NCI-H146 (cell line): ENCODE data around the gene NFATC4.

ENCODE experiments used
- DNase-seq: peaks from one replicate; lab custom pipeline; 2025; lab: John Stamatoyannopoulos, UW

Gene NFATC4

DNA sequence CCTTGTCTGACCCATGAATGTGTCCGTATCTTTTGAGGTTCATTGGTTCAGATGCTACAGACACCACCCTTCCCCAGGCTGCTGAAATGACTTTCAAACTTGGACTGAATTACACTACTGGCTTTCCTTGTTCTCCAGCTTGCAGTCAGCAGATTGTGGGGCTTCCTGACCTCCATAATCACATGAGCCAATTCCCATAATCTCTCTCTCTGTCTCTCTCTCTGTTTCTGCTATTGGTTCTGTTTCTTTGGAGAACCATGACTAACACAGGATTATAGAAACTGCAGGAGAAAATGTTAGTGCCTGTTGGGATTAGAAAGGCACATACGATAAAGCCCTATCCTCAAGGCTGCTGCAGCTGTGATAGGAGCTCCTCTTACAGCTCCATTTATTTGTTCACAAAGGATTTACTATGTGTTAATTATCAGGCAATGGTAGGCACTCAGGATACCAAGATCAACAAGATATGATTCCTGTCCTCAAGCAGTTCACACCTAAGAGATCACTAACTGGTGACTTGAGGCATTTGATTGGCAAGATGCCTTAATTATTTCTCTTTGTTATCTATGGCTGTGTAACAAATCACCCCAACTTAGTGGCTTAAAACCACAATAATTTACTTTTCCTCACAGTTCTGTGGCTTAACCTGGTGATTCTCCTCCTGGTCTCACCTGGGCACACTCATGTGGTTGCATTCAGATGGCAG lies 20.6 kb downstream of the NFATC4 start:
- no peak for DNase-seq

DNA sequence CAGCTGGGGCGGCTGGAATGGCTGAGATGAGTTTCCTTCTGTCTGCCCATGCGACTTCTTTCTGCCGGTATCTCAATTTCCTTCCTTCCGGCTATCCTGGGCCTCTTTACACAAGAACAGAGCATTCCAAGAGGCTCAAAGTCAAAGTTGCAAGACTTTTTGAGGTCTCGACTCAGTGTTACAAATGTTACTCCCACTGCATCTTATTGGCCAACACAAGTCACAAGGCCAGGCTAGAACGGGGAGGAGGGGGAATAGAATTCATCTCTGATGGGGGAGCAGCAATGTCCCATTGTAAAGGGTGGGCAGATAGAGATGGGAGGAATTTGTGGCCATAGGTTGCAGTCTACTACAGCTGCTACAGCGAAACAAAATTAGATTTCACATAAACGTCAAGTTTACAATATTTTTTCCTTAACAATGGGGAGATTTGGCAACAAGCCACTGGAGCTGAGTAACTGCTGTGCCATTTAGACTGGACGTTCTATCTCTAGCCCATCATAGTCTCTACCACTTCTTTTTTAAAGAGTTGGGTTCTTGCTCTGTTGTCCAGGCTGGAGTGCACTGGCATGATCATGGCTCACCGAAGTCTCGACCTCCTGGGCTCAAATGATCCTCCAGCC lies 21.4 kb downstream of the NFATC4 start:
- DNase-seq, result no peak

DNA sequence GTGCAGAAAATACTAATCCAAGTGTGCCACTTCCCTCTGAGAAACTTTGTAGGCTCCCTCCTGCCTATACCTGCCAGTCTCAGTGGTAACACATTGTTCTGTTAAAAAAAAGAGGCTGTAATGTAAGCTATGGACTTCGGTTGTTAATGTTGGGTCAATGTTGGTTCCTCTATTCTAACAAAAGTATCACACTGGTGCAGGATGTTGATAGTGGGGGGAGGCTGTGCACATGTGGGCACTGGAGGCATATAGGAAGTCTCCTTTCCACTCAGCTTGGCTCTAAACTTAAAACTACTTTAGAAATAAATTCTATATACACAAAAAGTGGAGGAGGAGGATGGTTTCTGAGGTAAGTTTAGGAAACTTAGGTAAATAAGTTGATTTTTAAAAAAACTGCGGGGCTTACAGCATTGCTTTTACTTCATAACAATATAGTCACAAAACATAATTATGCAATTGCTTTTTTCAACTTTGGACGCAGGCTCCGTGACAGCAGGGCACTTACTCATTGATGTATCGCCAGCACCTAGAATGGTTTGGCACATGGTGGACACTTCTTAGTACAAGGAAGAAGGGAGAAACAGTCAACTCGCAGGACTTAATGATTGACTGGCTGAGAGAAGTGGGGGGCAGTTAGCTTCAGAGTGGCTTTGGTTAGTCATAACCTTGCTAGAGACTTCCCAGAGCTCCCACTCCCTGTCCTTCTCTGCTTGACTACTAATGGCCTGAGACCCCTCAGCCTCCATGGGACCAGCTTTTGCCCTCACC lies 22.9 kb downstream of the NFATC4 start:
- DNase-seq, result no peak

DNA sequence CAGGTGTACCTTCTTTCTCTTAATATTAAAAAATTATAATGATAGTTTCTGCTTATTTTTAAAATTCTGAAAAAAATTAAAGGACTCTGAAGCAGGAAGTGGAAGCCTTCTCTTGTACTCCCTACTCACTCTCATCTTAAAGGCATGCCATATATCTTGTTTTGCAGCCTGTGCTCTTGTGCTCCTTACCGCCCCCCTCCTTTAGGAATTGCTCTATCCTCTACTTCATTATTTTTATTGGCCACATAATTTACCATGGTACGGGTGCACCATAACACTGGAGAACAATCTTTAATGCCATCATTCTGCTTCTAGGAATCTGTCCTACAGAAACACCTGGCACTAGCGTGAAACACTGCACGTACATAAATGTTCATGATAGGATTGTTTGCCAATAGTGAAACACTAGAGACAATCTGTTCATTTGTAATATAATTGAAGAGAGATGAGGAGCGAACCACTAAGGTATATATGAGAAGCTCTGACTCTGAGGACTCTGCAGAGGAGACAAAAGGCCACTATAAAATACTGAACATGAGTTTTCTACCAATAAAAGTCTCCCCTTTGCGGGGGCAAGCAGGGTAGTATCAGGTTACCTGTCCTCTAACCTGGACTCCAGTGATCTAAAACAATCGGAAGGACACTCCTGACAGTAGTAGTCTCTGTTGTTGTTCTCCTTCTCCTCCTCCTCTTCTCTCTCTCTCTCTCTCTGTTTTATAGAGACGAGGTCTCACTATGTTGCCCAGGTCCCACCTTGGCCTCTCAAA lies 24.5 kb downstream of the NFATC4 start:
- DNase-seq, result peak; percentile 19

DNA sequence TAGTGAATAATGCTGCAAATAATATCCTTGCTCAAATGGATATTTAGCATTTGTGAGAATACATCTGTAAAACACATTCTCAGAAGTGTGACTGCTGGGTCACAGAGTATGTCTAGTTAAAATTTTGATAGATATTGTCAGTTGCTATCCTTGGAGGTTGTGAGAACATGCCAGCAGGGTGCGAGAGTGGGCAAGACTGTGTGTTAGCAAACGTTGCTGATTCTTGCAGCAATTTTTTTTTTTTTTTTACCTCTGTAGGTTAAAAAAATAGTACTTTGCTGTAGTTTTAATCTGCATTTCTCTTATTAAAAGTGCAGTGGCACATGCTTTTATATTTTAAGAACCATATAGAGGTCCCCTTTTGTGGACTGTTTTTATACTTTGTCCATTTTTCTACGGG lies 26.3 kb downstream of the NFATC4 start:
- no peak for DNase-seq

DNA sequence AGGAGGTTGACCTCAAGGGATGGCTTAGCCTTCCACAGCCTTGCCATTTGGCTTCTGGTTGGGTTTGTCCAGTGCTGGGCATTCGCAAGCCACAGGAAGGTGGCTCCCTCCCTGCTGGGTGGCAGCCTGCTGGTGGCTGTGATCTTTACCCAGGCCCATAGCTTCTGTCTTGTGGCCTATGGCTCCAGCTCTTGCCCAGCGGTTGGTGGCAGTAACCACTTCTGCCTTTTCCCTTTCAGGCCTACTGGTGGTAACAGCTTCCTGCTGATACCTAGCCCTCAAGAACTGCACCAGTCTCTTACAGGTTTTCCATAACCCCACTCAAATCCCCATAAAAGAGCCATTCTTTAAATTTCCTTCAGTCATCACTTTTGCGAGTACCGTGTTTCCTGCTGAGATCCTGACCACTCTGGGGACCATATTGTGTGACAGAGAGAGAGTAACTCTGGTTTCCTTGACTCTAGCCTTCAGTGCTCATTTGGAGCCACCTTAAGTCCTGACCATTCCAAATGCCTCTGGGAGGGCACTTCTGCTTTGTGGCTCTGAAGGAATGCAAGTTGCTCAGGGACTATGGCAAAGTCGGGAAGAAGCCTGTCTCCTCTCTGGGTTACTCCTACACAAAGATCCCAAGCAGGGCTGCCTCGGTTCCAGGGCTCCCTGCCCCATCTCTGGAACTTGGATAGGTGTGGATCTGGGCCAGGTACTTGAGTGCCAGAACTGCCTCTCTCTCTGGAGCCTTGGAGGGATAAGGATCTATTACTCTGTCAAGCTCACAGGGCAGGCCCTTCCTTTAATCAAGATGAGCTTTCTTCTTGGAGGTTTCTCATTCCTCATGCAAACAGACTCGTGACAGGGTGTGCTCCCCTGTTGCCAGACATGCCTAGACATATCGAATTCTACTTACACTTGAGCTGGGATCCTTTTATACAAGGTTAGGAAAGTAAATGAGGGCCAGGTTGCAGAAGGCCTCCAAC lies 27.9 kb downstream of the NFATC4 start:
- no peak for DNase-seq

DNA sequence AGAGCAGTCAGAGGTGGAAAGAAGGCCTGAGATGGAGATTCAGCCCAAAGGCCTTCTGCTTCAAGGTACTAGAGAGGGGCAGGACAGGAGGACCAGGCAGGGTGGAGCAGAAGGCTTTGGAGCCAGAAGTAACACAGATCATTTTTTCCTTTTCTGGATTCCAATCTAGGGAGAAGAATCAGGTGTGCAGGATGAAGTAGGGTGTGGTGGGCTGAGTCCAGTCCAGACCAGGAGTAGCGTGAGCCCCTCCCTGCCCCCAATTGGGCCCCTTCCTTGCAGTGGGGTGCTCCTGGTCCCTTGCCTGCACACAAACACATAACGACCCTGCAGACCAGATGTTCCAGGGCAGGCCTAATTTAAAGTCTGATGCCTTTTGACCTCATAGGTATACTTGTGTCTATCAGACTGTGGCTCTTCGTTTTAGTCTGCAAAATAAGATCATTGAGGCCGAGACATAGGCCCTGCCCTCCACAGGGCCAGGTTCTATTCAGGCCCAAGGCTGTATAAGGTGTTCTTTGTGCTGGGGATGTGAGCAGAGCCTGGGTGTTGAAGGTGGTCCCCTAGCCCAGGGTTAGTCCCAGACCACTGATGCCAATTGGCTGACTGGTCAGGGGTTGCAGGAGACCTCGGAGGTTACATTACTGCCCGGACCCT lies 29.8 kb downstream of the NFATC4 start:
- DNase-seq, result no peak

DNA sequence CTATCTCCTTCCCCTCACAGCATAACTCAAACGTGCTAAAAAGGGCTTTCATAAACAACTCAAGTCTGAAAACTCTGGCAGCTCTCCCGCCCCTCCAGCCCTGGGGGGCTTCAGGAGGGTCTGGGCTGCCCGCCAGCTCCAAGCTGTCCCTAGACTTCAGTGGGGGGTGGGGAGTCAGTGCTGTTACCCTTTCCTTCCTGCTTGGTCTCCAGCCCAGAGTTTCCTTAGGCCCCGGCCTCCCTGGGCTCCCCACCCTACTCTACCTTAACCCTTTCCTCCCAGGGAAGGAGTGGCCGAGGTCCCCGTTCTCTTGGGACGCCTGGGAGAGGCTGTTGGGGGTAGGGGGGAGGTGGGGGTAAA lies 30.3 kb downstream of the NFATC4 start:
- no peak for DNase-seq

DNA sequence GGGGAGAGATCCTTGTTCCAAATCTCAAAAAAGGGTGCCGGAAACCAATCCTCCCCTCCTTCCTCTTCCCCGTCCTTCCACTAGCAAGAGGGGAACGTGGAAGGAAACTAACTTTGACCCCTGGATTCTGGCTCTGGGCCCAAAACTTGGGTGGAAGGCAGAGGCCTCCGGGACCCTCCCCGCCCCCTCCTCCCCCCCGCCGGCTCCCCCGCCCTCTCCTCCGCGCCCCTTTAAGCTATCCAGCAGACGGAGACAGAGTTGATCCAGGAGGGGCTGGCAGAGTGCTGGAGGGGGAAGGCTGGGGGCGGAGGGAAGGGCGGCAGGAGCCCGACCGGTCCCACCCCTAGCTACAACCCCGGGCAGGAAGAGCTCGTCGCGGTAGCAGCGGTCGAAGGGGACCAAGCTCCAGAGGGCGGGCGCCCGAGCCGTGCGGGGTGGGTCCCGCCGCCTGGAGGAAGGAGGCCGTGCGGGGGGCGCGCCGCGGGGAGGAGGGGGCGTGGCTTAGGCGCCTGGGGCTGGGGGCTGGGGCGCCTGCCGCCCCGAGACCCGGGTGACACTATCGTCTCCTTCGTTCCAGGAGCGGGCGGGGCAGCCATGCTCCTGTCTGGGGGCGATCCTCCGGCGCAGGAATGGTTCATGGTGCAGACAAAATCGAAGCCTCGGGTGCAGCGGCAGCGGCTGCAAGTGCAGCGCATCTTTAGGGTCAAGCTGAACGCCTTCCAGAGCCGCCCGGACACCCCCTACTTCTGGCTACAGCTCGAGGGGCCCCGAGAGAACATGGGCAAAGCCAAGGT lies 30.9 kb downstream of the NFATC4 start, which contains the start of gene NYNRIN:
Gene NYNRIN (plus strand): TSS at position 351 of the 794 bp plus-strand sequence. CDS start 244 bp downstream, at position 595.
- peak; percentile 47 for DNase-seq

DNA sequence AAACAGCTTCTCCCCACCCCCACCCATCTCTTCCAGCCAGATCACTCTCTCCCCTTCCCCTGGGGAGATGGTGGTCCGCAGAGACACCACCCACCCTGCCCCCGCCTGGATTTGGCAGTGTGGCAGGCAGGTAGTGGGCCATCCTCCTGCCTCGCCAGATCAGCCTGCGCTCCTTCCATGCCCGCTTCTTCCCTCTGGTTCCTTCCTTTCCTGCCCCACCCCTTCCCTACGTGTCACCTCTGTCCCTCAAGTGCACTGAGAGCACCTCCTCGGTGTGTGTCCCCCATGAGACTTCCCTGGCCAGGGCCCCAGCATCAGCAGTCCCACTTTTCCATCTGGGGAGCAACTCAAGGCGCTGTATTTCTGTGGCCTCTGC lies 31.5 kb downstream of the NFATC4 start:
- DNase-seq, result no peak

DNA sequence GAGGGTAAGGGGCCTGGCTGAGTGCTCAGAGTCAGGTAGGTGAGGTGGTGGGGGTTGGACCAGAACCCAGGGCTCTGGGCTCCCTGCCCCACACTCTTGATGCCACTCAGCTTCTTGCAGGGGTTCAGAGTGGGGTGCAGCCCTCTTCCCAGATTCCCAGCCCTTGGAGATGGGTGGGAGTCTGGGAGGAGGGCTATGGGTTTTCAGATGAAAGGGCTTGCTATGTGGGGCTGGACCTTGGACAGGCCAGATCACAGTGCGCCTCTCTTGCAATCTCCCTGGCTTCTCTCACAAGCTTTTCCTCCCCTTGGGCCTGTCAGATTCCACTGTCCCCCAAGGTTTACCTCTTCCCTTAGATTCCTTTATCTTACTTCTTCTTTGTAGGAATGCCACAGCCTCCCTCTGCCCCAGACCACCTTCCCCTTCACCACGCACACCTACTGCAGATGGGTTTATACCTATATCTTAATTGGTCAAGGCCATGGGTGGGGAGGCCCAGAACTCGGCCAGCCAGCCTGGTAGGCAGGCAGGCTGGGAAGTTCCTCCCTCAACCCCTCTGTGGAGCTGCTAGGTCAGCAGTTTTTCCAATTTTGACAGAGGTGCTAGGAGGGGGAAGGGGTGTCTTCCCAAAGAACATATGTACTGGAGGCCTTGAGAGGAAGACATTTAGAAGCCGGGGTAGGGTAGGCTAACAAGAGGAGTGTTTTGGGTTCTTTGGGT lies 32.2 kb downstream of the NFATC4 start:
- DNase-seq, result no peak

DNA sequence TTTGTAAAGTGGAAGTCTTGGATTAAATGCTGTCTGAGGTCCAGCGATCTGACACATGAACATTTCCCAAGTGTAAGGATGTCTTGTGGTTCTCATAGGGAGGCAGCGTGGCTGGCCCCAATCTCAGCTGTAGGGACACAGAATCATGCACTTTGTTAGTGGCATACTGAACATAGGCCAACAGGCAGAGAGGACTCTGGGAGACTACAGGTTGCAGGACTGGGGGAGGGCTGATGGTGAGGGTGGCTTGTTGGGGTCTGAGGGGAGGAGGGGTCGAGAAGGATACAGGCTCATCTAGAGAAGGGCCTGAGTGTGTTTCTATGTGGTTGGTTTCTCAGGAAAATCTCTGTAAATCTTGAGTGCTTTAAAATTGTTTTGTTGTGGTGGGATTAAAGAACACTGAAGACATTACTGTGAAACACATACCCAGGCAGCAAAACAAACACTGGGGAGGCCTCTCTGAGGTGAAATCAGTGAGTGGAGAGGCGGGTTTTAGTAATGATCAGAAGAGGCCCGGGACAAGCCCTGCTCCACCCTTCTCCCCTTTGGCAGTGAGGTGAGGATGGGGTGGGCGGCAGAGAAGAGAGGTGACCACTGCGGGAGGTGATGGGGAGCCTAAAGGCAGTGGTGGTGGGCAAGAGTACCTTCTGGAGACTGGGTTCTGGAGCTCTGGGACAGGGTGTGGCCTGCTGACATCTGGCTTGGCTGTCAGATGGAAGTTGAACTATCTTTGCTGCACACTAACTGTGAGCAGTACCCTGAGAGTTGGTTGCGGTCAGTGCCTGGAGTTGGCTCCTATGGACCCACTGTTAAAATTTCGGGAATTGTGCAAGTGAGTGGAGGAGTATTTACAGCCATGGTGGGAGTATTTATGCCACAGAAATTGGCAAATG lies 34.1 kb downstream of the NFATC4 start:
- DNase-seq, result no peak

DNA sequence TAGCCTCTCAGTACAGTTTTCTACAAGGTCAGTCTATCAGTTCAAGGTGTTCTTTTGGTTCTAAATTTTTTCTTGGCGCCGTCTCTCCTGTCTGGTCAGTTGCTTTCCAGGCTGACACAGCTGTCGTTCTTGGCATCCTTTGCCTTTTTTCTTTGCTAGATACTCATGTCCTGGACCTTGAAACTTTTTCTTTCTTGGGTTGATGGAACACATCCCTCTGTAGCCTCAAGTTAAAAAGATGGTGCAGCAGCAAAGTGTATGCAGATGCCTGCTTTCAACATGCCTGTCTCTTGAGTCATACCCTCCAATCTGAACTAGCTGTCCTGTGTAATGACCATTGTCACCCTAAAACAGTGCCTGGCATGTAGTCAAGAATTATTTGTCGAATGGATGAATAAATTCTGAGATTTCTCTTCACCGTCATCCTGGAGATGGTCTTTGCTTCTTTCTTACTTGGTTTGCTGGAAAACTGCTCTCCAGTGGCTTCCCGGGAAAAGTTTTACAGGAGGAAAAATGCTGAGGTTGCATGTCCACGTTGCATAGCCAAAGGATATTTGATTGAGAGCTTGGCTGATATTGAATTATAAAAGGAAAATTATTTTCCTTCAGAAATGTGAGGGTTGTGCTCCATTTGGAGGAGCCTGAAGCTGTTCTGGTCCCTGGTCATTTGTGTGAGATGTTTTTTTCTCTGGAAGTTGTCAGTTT lies 35.5 kb downstream of the NFATC4 start:
- DNase-seq, result no peak

DNA sequence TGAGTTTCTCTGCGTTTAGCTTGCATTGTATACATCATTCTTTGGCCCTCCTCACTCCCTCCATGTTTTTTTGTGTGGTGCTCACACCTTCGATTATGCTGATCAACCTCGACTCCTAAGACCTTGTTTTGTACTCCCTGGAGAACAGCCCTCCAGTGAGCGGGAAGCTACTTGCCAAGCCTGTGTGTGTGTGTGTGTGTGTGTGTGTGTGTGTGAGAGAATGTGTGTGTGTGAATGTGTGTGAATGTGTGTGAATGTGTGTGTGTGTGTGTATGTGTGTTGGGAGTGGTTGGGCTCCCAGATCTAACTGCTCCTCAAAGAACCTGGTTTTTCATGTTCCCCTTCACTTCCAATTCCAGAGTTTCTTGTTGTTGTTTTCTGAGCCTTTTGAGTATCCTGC lies 36.8 kb downstream of the NFATC4 start:
- DNase-seq, result no peak

DNA sequence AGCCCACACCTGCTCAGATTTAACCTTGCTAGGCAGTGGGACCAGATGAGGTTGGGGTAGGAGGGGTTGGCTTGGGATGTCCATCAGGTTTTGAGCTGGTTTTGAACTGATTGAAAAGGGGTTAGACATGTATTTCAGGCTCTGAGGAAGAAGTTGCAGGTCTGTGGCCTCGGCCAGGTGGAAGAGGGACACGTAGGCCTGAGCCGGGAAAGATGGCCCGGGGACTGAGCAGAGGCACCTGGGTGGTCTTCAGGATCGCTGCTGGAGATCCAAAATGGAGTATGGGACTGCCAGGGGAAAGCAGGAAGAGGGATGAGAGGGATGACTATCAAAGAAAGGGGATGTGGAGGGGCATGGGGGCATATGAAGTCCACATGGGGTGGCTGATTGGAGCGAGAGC lies 38.4 kb downstream of the NFATC4 start:
- no peak for DNase-seq

DNA sequence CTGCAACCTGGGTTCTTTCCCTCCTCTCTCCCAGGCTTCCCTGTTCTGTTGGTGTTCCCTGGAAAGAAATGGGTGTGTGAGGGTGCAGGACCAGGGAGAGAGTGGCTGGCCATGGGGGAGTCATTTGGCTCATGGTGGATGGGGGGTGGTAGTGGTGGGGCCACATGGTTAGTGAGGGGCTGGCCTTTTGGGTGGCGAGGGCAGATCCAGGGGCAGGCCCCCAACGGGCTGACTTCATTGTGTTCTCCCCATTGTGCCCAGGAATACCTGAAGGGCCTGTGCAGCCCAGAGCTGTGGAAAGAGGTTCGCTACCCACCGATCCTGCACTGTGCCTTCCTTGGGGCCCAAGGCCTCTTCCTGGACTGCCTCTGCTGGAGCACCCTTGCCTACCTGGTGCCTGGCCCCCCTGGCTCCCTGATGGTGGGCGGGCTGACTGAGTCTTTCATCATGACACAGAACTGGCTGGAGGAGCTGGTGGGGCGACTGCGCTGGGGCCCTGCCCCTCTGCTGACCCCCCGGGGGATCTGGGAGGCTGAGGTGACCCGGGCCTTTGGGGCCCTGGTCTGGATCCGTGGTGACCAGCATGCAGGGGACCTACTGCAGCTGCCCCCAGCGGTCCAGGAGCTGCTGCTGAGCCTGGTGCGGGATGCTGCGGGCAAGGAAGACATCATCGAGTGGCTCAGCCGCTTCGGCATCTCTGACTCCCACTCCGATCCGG lies 39.8 kb downstream of the NFATC4 start:
- DNase-seq, result no peak

DNA sequence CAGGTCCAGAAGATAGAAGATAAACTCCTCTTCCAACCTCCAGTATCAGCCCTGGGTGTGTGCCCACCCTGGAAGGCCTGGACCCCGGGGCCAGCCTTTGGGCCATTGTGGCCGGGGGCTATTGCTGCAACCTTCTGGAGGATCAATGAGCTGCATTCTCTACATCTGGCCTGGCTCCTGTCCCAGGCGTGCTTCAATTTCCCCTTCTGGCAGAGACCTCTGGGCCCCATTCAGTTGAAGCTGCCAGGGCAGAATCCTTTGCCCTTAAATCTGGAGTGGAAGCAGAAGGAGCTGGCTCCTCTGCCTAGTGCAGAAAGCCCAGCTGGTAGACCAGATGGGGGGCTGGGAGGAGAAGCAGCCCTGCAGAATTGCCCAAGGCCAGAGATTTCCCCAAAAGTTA lies 40.8 kb downstream of the NFATC4 start:
- DNase-seq, result no peak
